ENCODE measurements around the gene TULP4.

DNA sequence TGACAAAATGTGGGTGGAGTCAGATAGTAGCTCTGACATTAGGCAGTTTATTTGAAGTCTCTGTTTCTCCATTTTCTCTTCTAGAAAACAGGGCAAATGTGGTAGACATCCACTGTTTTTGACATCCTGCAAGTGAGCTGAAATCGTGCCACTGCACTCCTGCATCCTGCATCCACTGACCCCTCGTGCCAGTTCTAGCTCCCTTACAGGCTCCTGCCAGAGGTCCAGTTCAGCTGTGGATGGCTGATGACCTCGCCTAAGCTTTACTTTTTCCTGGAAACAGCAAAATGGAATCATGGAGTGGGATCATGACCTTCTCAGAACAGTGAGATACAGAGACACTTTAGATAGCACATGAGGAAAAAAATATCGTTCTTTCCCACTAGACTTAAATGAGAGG, 58.5 kb downstream of the TULP4 start:
- TF ChIP-seq, protein P1, sequence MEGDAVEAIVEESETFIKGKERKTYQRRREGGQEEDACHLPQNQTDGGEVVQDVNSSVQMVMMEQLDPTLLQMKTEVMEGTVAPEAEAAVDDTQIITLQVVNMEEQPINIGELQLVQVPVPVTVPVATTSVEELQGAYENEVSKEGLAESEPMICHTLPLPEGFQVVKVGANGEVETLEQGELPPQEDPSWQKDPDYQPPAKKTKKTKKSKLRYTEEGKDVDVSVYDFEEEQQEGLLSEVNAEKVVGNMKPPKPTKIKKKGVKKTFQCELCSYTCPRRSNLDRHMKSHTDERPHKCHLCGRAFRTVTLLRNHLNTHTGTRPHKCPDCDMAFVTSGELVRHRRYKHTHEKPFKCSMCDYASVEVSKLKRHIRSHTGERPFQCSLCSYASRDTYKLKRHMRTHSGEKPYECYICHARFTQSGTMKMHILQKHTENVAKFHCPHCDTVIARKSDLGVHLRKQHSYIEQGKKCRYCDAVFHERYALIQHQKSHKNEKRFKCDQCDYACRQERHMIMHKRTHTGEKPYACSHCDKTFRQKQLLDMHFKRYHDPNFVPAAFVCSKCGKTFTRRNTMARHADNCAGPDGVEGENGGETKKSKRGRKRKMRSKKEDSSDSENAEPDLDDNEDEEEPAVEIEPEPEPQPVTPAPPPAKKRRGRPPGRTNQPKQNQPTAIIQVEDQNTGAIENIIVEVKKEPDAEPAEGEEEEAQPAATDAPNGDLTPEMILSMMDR (conservative IDR thresholded peaks at IDR 0.05 in 1 of 2, IDR thresholded peaks at IDR 0.05 in 1 of 2; ENCODE audit: extremely low read depth in 1 of 2, insufficient read depth in 1 of 2, low read depth in 1 of 2, low read length in 2 of 2) = no peak
- TF ChIP-seq EZH2 (IDR thresholded peaks at IDR 0.05; ENCODE audit: borderline replicate concordance, low read length) = no peak
